ENCODE data around the gene LCA5. TPM values are rescaled to one million over a fixed set of nuclear protein-coding genes. Genes with fewer than 3 reads are reported as not detected.

Gene LCA5
- total and polyA plus RNA-seq, 2 donors (not counting 3 experiments of a cell fraction or from before 2014, with no cell fraction given) = 0.57 to 4.2 TPM

- no peak for TF ChIP-seq POLR2AphosphoS5 (IDR thresholded peaks at IDR 0.05; ENCODE audit: insufficient read depth, low read depth, low read length)
- TF ChIP-seq MYC (IDR thresholded peaks at IDR 0.05; ENCODE audit: low read depth, low read length) = no peak
- TF ChIP-seq MAX (IDR thresholded peaks at IDR 0.05; ENCODE audit: insufficient read depth, insufficient read length) = no peak
- TF ChIP-seq GATA2 (IDR thresholded peaks at IDR 0.05; ENCODE audit: insufficient read depth, insufficient read length, low read depth, low read length) = no peak
- TF ChIP-seq CTCF (IDR thresholded peaks at IDR 0.05; ENCODE audit: extremely low read depth in 1 of 2, insufficient read depth in 1 of 2, low read depth in 1 of 2, low read length in 2 of 2) = no peak
- no peak for TF ChIP-seq POLR2A (IDR thresholded peaks at IDR 0.05; ENCODE audit: low read depth, low read length)
- TF ChIP-seq EZH2 (IDR thresholded peaks at IDR 0.05; ENCODE audit: borderline replicate concordance, low read depth, low read length, severe bottlenecking) = no peak
- no peak for TF ChIP-seq FOS (IDR thresholded peaks at IDR 0.05; ENCODE audit: borderline replicate concordance, insufficient read depth, low read length)
- TF ChIP-seq JUN (IDR thresholded peaks at IDR 0.05; ENCODE audit: borderline replicate concordance, insufficient read depth, insufficient read length, low read depth) = no peak
- intact Hi-C loops (cut with micrococcal nuclease) = no loop called here
- BruUV-seq (replicated peaks) = no TSS peak
- no peak overlapping the region for H3K4me3 ChIP-seq (replicated peaks in 1 of 3; ENCODE audit: insufficient read depth in 1 of 3, low read depth in 1 of 3, low read length in 3 of 3)
- H2AFZ ChIP-seq (ENCODE audit: low read depth, low read length) = no peak overlapping the region
- FAIRE-seq (no peak), DNase-seq (ENCODE audit: low read depth, low spot score) (no peak)
- H3K27me3 ChIP-seq (ENCODE audit: control insufficient read depth in 2 of 2, insufficient read depth in 2 of 2, low read length in 2 of 2) = no peaks in the 10 kb centered on the region
- no peaks in the 10 kb centered on the region for H3K9me3 ChIP-seq (replicated peaks; ENCODE audit: control insufficient read depth, insufficient read depth, low read length)
- ChIA-PET POLR2A (no interaction called here), CTCF (interaction anchor here (0.7 to 5.4 kb wide), 7 partner anchors 11 to 299 kb away, joined by 3 to 103 read pairs (median 5); no protein-coding TSS in a partner anchor)
- H4K20me1 ChIP-seq (replicated peaks; ENCODE audit: control insufficient read depth, extremely low read depth, insufficient read depth, low read length) = no peaks in the 10 kb centered on the region
- H3K9ac ChIP-seq (replicated peaks; ENCODE audit: extremely low read depth, insufficient read depth, low read length) = no peak overlapping the region
- dilution Hi-C loops (cut with MboI; ENCODE audit: extremely low pct_ligation_motif_present, low sequenced_read_pairs) = no loop called here
- H3K36me3 ChIP-seq (ENCODE audit: control insufficient read depth in 2 of 2, extremely low read depth in 1 of 2, insufficient read depth in 2 of 2, low read length in 2 of 2) = no peaks in the 10 kb centered on the region
- H3K79me2 ChIP-seq (ENCODE audit: control insufficient read depth, insufficient read depth, low read length) = no peaks in the 10 kb centered on the region
- no peak overlapping the region for H3K27ac ChIP-seq (ENCODE audit: insufficient read depth, low read depth, low read length)
- no peaks in the 10 kb centered on the region for H3K9me1 ChIP-seq (replicated peaks; ENCODE audit: control insufficient read depth, extremely low read depth, insufficient read depth, low read length)
- no peak overlapping the region for H3K4me2 ChIP-seq (ENCODE audit: insufficient read depth, low read length)
- H3K4me1 ChIP-seq (ENCODE audit: control insufficient read depth, extremely low read depth, insufficient read depth, low read length) = peaks cover 14% of the 10 kb centered on the region
These were observed 31.8 kb upstream of the LCA5 start for GRCh38 chr6:79568996-79569395.

All from endothelial cell of umbilical vein (primary cell).